Trophoblast cell (in vitro differentiated cells and primary cell): ENCODE measurements around the gene FGD3.

Source experiments
- DNase-seq, 2 donors: peaks; one replicate each; pipeline ENCODE4 v3.0.0-alpha.2; 2016
- H2AFZ ChIP-seq: 2 replicates; pipeline ENCODE4 v1.6.1; 2013; ENCODE audit warnings: low read length, moderate library complexity, mild to moderate bottlenecking; ENCODE audit not compliant: insufficient read depth, poor library complexity
- H2AK5ac ChIP-seq: 2 replicates; pipeline ENCODE4 v1.6.1; 2013; ENCODE audit warnings: mild to moderate bottlenecking, low read length
- H2BK120ac ChIP-seq: 2 replicates; pipeline ENCODE4 v1.6.1; 2013; ENCODE audit warnings: low read length, mild to moderate bottlenecking, moderate library complexity; ENCODE audit not compliant: insufficient read depth, poor library complexity
- H2BK12ac ChIP-seq: 2 replicates; pipeline ENCODE4 v1.6.1; 2013; ENCODE audit warnings: mild to moderate bottlenecking, low read length, moderate library complexity
- H2BK5ac ChIP-seq: 2 replicates; pipeline ENCODE4 v1.6.1; 2013; ENCODE audit warnings: low read length, low read depth, moderate library complexity, mild to moderate bottlenecking; ENCODE audit not compliant: poor library complexity
- H3K14ac ChIP-seq: 2 replicates; pipeline ENCODE4 v1.6.1; 2013; ENCODE audit warnings: mild to moderate bottlenecking, low read length
- H3K18ac ChIP-seq: 2 replicates; pipeline ENCODE4 v1.6.1; 2013; ENCODE audit warnings: mild to moderate bottlenecking, low read length
- H3K23ac ChIP-seq: 2 replicates; pipeline ENCODE4 v1.6.1; 2013; ENCODE audit warnings: low read length
- H3K27ac ChIP-seq: 2 replicates; pipeline ENCODE4 v1.5.1; 2013; ENCODE audit warnings: low read depth, mild to moderate bottlenecking, inconsistent platforms, low read length, moderate library complexity
- H3K27me3 ChIP-seq: 2 replicates; pipeline ENCODE4 v1.6.1; 2013; ENCODE audit warnings: inconsistent platforms, mild to moderate bottlenecking, low read length, moderate library complexity; ENCODE audit not compliant: insufficient read depth
- H3K36me3 ChIP-seq, 2 experiments: 1 replicate in 1 of 2; 2 replicates in 1 of 2; pipeline ENCODE4 v1.6.1; 2013; ENCODE audit warnings: low read length in 2 of 2, mild to moderate bottlenecking in 2 of 2, moderate library complexity in 1 of 2; ENCODE audit not compliant: insufficient read depth in 2 of 2, control insufficient read depth in 1 of 2
- H3K4ac ChIP-seq: 2 replicates; pipeline ENCODE4 v1.6.1; 2013; ENCODE audit warnings: low read depth, mild to moderate bottlenecking, low read length, moderate library complexity
- H3K4me1 ChIP-seq, 2 experiments: 1 replicate in 1 of 2; 2 replicates in 1 of 2; pipeline ENCODE4 v1.6.1; 2013; ENCODE audit warnings: low read length in 2 of 2, mild to moderate bottlenecking in 2 of 2, moderate library complexity in 1 of 2; ENCODE audit not compliant: insufficient read depth in 2 of 2, control insufficient read depth in 1 of 2
- H3K4me2 ChIP-seq: 2 replicates; pipeline ENCODE4 v1.6.1; 2013; ENCODE audit warnings: inconsistent platforms, mild to moderate bottlenecking, low read length, moderate library complexity
- H3K4me3 ChIP-seq: 2 replicates; pipeline ENCODE4 v1.5.1; 2013; ENCODE audit warnings: mild to moderate bottlenecking, low read depth, low read length, inconsistent platforms
- H3K79me1 ChIP-seq: one replicate; pipeline ENCODE4 v1.6.1; 2013; ENCODE audit warnings: low read length
- H3K79me2 ChIP-seq: 2 replicates; pipeline ENCODE4 v1.6.1; 2013; ENCODE audit warnings: low read length, mild to moderate bottlenecking; ENCODE audit not compliant: control insufficient read depth, insufficient read depth, poor library complexity
- H3K9ac ChIP-seq: 2 replicates; pipeline ENCODE4 v1.6.1; 2013; ENCODE audit warnings: mild to moderate bottlenecking, low read length
- H3K9me3 ChIP-seq: 2 replicates; pipeline ENCODE4 v1.6.1; 2013; ENCODE audit warnings: low read depth, mild to moderate bottlenecking, control low read depth, inconsistent platforms, low read length; ENCODE audit not compliant: insufficient read depth
- H4K12ac ChIP-seq: 2 replicates; pipeline ENCODE4 v1.6.1; 2013; ENCODE audit warnings: low read depth, mild to moderate bottlenecking, low read length, moderate library complexity
- H4K8ac ChIP-seq: 2 replicates; pipeline ENCODE4 v1.6.1; 2013; ENCODE audit warnings: low read depth, mild to moderate bottlenecking, low read length, moderate library complexity
- H4K91ac ChIP-seq: one replicate; pipeline ENCODE4 v1.6.1; 2013; ENCODE audit warnings: low read depth, mild to moderate bottlenecking, low read length, moderate library complexity
- WGBS: extraction: QIAGEN DNeasy Blood & Tissue Kit; methylation state at CpG from one replicate; pipeline ENCODE4 v1.1.7; 2013; ENCODE audit warnings: missing lambda C conversion rate; ENCODE audit not compliant: insufficient read length, insufficient coverage; ENCODE audit errors: extremely low coverage; 5-methylcytosine and 5-hydroxymethylcytosine counted together

Gene FGD3

DNA sequence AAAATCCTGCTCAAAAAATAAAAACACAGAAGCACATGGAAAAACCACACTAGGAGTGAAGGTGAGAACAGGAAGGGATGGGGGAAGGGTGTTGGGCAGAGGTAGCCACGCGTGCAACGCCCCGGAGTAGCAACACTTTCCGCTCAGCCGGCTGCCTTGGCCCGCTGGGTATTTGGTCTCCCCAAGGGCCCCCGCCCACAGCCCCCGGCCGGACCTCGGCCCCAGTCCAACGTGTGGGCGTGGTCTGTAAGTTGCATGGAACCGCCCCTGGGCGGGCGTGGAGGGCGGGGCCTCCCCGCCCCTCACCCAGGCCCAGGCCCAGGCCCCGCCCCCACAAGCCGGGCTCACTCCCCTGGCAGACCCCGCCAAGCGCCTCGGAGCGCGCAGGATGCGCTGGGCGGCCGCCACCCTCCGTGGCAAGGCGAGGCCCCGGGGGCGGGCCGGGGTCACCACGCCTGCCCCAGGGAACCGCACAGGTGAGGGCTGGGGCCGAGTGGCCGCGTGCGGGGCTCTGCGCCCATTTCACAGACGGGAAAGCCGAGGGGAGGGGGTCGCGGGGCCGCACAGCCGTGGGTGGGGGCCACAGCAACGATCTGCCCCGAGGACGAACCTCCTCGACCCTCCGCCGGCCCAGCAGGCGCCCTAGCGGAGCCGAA is 111.2 kb downstream of the FGD3 start, which contains the start of gene SUSD3:
Gene SUSD3 (plus strand): TSS at position 347 of the 656 bp plus-strand sequence. CDS start 42 bp downstream, at position 389.
- no CpG with 5 or more reads among the region's 55 CpGs for WGBS
- no peaks in the 10 kb centered on the region for H3K79me2 ChIP-seq
- no peak within 1 kb of the TSS for H3K27ac ChIP-seq
- no peak within 1 kb of the TSS for H3K18ac ChIP-seq
- H2BK12ac ChIP-seq = no peak within 1 kb of the TSS
- no peak within 1 kb of the TSS for H2BK120ac ChIP-seq
- no peak within 1 kb of the TSS for H4K91ac ChIP-seq
- H2AK5ac ChIP-seq = no peak within 1 kb of the TSS
- peak within 1 kb of the TSS; percentile 10 for H2AFZ ChIP-seq
- H3K4ac ChIP-seq = no peak within 1 kb of the TSS
- no peak within 1 kb of the TSS for H3K14ac ChIP-seq
- no peak within 1 kb of the TSS for H4K12ac ChIP-seq
- H3K36me3 ChIP-seq = no peaks in the 10 kb centered on the region
- H3K4me2 ChIP-seq = peak within 1 kb of the TSS; percentile 60
- no peak within 1 kb of the TSS for H4K8ac ChIP-seq
- no peak within 1 kb of the TSS for H2BK5ac ChIP-seq
- H3K79me1 ChIP-seq = no peaks in the 10 kb centered on the region
- H3K4me3 ChIP-seq = no peak within 1 kb of the TSS
- DNase-seq = peak; percentile 32 to 47
- no peak within 1 kb of the TSS for H3K23ac ChIP-seq
- no peaks in the 10 kb centered on the region for H3K9me3 ChIP-seq
- H3K4me1 ChIP-seq = peaks cover 4 to 5% of the 10 kb centered on the region in 2 experiments
- no peak within 1 kb of the TSS for H3K9ac ChIP-seq
- H3K27me3 ChIP-seq = no peaks in the 10 kb centered on the region

DNA sequence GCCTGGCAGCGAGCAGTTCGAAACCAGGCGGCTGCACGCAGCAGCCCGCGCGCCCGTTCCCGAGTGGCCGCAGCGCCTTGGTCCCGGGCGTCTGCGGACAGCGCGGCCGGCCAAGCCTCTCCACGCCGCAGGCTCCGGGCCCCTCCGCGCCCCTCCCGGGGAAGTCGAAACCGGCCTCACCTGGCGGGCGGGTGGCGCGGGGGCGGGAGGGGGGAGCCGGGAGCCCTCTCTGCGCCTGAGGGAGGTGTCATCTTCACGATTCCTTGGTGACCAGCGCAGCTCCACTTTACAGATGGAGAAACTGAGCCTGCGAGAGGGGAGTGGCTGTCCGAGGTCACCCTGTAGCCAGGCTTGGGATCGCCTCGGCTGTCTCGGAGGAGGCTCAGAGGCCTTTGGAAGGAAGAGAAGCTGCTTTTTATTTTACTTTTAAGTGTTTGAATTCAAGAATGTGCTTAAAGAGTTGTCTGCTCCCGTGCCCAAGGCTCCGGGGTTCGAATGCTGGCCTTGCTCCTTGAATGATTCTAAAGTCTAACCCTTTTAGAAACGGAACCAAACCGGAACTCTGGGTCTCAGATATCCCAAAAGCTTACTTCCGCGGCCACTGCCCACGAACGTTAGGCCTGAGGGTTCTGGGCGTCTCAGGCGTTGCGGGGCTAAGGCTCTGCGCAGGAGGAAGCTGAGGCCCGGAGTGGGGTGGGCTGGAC is 111.8 kb downstream of the FGD3 start:
- no peak overlapping the region for H2AK5ac ChIP-seq
- H3K79me2 ChIP-seq = no peaks in the 10 kb centered on the region
- H3K14ac ChIP-seq = no peak overlapping the region
- no peak overlapping the region for H4K12ac ChIP-seq
- no peaks in the 10 kb centered on the region for H3K27me3 ChIP-seq
- no peak overlapping the region for H4K8ac ChIP-seq
- no peak overlapping the region for H3K23ac ChIP-seq
- H3K4me2 ChIP-seq = peak overlapping the region; percentile 60
- no peak overlapping the region for H4K91ac ChIP-seq
- no peaks in the 10 kb centered on the region for H3K79me1 ChIP-seq
- no peak overlapping the region for H2BK120ac ChIP-seq
- H2BK5ac ChIP-seq = no peak overlapping the region
- no CpG with 5 or more reads among the region's 53 CpGs for WGBS
- peaks cover 4 to 5% of the 10 kb centered on the region in 2 experiments for H3K4me1 ChIP-seq
- no peaks in the 10 kb centered on the region for H3K9me3 ChIP-seq
- no peak overlapping the region for H3K4me3 ChIP-seq
- no peak overlapping the region for H3K4ac ChIP-seq
- H2AFZ ChIP-seq = peak overlapping the region; percentile 10
- H3K18ac ChIP-seq = no peak overlapping the region
- H3K36me3 ChIP-seq = no peaks in the 10 kb centered on the region
- no peak overlapping the region for H3K27ac ChIP-seq
- no peak overlapping the region for H2BK12ac ChIP-seq
- H3K9ac ChIP-seq = no peak overlapping the region
- DNase-seq = peak in 1 of 2 donors; percentile 20

DNA sequence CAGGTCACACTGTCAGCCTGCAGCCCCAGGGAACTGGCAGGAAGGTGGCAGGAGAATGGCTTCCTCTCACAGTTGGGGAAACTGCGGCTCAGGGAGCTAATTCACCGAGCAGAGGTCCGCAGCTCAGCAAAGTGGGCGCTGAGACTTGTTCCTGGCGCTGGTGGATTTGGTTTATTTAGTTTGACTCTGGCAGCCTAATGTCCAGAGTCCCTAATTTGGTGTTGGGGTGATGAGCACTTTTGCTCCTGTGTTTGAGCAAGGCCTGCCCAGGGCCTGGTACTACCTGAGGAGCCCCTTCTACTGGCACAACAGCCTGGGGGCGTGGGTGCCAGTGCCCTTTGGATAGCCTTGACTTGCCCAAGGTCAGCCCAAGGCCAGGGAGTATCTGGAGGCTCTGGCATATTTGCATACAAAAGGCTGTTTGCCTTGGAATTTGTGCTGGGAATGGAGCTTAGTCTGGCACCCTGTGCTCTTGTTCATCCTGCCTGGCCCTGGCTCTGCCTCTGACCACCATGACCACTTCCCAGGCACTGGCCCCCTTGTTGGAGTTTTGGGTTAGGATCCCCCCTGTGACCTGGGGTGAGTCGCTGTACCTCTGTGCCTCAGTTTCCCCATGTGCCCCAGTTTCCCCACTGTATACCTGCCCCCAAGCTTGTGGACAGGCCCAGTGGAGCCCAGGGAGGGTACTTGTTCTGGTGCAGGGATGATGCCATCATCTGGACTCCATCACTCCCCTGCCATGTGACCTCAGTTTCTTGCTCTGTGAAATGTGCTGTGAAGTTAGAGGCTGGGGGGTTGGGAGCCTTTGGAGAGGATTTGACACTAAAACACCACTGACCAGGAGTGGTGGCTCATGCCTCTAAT is 112.6 kb downstream of the FGD3 start:
- Histone ChIP-seq H3K4ac (no peak overlapping the region), H2AFZ (no peak overlapping the region), H3K79me2 (no peaks in the 10 kb centered on the region), H2BK12ac (no peak overlapping the region), H3K4me1 (peaks cover 4 to 5% of the 10 kb centered on the region in 2 experiments), H2BK120ac (no peak overlapping the region), H3K18ac (no peak overlapping the region), H4K12ac (no peak overlapping the region), H3K14ac (no peak overlapping the region), H3K79me1 (no peaks in the 10 kb centered on the region), H2BK5ac (no peak overlapping the region), H4K8ac (no peak overlapping the region), H2AK5ac (no peak overlapping the region), H3K36me3 (no peaks in the 10 kb centered on the region), H3K4me3 (no peak overlapping the region), H3K23ac (no peak overlapping the region), H3K4me2 (no peak overlapping the region), H3K9me3 (no peaks in the 10 kb centered on the region), H3K27me3 (no peaks in the 10 kb centered on the region), H3K9ac (no peak overlapping the region), H3K27ac (no peak overlapping the region), H4K91ac (no peak overlapping the region)
- WGBS = no CpG with 5 or more reads among the region's 7 CpGs
- no peak for DNase-seq

DNA sequence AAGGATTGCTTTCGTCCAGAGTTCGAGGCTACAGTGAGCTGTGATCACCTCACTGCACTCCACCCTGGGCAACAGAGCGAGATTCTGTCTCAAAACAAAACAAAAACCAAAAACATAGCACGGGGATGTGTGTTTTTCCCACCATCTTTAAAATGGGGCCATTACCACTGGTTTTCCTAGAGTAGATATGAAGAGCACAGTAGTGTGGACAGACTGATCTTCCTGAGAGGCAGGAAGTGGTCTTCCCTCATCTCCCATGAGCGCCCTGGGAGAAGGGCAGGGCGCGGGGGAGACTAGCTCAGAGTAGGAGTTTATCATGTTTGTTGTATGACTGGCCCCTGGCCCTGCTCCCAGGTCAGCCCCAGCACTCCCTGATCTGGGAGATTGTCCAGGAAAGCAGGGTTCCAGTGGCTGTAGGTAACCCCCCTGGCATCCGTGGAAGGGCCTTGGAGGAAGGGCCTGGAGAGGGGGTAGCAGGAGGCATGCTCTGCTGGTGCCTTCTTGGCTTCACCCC is 113.5 kb downstream of the FGD3 start:
- no peak for DNase-seq
- H3K14ac ChIP-seq = no peak overlapping the region
- no peak overlapping the region for H3K27ac ChIP-seq
- H3K4ac ChIP-seq = no peak overlapping the region
- no peaks in the 10 kb centered on the region for H3K36me3 ChIP-seq
- H3K4me3 ChIP-seq = no peak overlapping the region
- no peak overlapping the region for H2AFZ ChIP-seq
- no peaks in the 10 kb centered on the region for H3K79me2 ChIP-seq
- no peaks in the 10 kb centered on the region for H3K79me1 ChIP-seq
- WGBS = no CpG with 5 or more reads among the region's 8 CpGs
- H3K4me2 ChIP-seq = no peak overlapping the region
- no peak overlapping the region for H3K18ac ChIP-seq
- no peak overlapping the region for H3K9ac ChIP-seq
- H2BK5ac ChIP-seq = no peak overlapping the region
- H3K4me1 ChIP-seq = peaks cover 4 to 5% of the 10 kb centered on the region in 2 experiments
- no peak overlapping the region for H4K12ac ChIP-seq
- no peak overlapping the region for H3K23ac ChIP-seq
- no peak overlapping the region for H2AK5ac ChIP-seq
- H4K91ac ChIP-seq = no peak overlapping the region
- no peak overlapping the region for H4K8ac ChIP-seq
- no peaks in the 10 kb centered on the region for H3K9me3 ChIP-seq
- no peak overlapping the region for H2BK12ac ChIP-seq
- H2BK120ac ChIP-seq = no peak overlapping the region
- H3K27me3 ChIP-seq = no peaks in the 10 kb centered on the region
